G401 (cell line): ENCODE data around the gene TMPRSS11A. TPM values are rescaled to one million over a fixed set of nuclear protein-coding genes. Genes with fewer than 3 reads are reported as not detected.

ENCODE experiments used
- DNase-seq: peaks from one replicate; pipeline ENCODE4 v3.0.0-alpha.2; 2015; ENCODE audit warnings: low spot score
- in situ Hi-C: cut with HindIII; loops from 2 replicates; pipeline ENCODE4 v1.10.0; 2016; ENCODE audit warnings: low sequenced_read_pairs, mixed read lengths
- total RNA-seq: library from RNA; depleted of rRNA; stranded (reverse); fragments of >200 nt; shearing (Covaris generic); gene quantifications from 2 replicates; pipeline ENCODE4 v1.2.3, GENCODE V29; 2014; rRNA removed

TMPRSS11A gene
- total RNA-seq, result not detected in 2 replicates

- DNase-seq, result no peak
- in situ Hi-C loops, result no loop called here
Measured at GRCh38 chr4:67963356-67963755, at the start of gene TMPRSS11A. TSS of gene TMPRSS11A (minus strand) at chr4:67963493. CDS start at chr4:67963393, 100 bp downstream.

GRCh38 chr4:68011684-68012083 lies 48.4 kb upstream of the TMPRSS11A start:
- no peak for DNase-seq
- in situ Hi-C loops, result no loop called here

- in situ Hi-C loops, result no loop called here
- DNase-seq, result no peak
Measured at GRCh38 chr4:68002906-68003305, 39.6 kb upstream of the TMPRSS11A start.

- in situ Hi-C loops, result no loop called here
- DNase-seq, result no peak
Measured at GRCh38 chr4:67996127-67996526, 32.8 kb upstream of the TMPRSS11A start.

- in situ Hi-C loops, result no loop called here
- no peak for DNase-seq
Measured at GRCh38 chr4:67988991-67989390, 25.7 kb upstream of the TMPRSS11A start.

GRCh38 chr4:67983333-67983732 lies 20.0 kb upstream of the TMPRSS11A start:
- in situ Hi-C loops, result no loop called here
- DNase-seq, result no peak

GRCh38 chr4:67980512-67980911 lies 17.2 kb upstream of the TMPRSS11A start:
- DNase-seq, result no peak
- in situ Hi-C loops, result no loop called here

GRCh38 chr4:67973608-67974007 lies 10.3 kb upstream of the TMPRSS11A start:
- in situ Hi-C loops, result no loop called here
- DNase-seq, result no peak

GRCh38 chr4:67954890-67955289 lies 8.4 kb downstream of the TMPRSS11A start:
- in situ Hi-C loops, result no loop called here
- no peak for DNase-seq

- in situ Hi-C loops, result no loop called here
- DNase-seq, result no peak
Measured at GRCh38 chr4:67941074-67941473, 22.2 kb downstream of the TMPRSS11A start.

GRCh38 chr4:67940506-67940905 lies 22.8 kb downstream of the TMPRSS11A start:
- in situ Hi-C loops, result no loop called here
- no peak for DNase-seq

- DNase-seq, result no peak
- in situ Hi-C loops, result no loop called here
Measured at GRCh38 chr4:67939195-67939594, 24.1 kb downstream of the TMPRSS11A start.

- in situ Hi-C loops, result no loop called here
- DNase-seq, result no peak
Measured at GRCh38 chr4:67935888-67936287, 27.4 kb downstream of the TMPRSS11A start.

GRCh38 chr4:67934628-67935027 lies 28.7 kb downstream of the TMPRSS11A start:
- no peak for DNase-seq

GRCh38 chr4:67933755-67934154 lies 29.5 kb downstream of the TMPRSS11A start:
- in situ Hi-C loops, result no loop called here
- no peak for DNase-seq

More at GRCh38 chr4:67934628-67935027, 28.7 kb downstream of the TMPRSS11A start:
- in situ Hi-C loops, result no loop called here

- no peak for DNase-seq
- in situ Hi-C loops, result no loop called here
Measured at GRCh38 chr4:67933038-67933437, 30.3 kb downstream of the TMPRSS11A start.

GRCh38 chr4:67931256-67931655 lies 32.0 kb downstream of the TMPRSS11A start:
- in situ Hi-C loops, result no loop called here
- no peak for DNase-seq

GRCh38 chr4:67929426-67929825 lies 33.9 kb downstream of the TMPRSS11A start:
- no peak for DNase-seq
- in situ Hi-C loops, result no loop called here

GRCh38 chr4:67928546-67928945 lies 34.7 kb downstream of the TMPRSS11A start:
- DNase-seq, result no peak
- in situ Hi-C loops, result no loop called here

- DNase-seq, result no peak
- in situ Hi-C loops, result no loop called here
Measured at GRCh38 chr4:67927251-67927650, 36.0 kb downstream of the TMPRSS11A start.

- in situ Hi-C loops, result no loop called here
Measured at GRCh38 chr4:67926485-67926884, 36.8 kb downstream of the TMPRSS11A start.

GRCh38 chr4:67922697-67923096 lies 40.6 kb downstream of the TMPRSS11A start:
- DNase-seq, result no peak
- in situ Hi-C loops, result no loop called here

More at GRCh38 chr4:67926485-67926884, 36.8 kb downstream of the TMPRSS11A start:
- DNase-seq, result no peak
